ENCODE results near the gene PDK1. TPM values are rescaled to one million over a fixed set of nuclear protein-coding genes. Genes with fewer than 3 reads are reported as not detected.

Gene PDK1
- total RNA-seq = 5.6 and 6.1 TPM in 2 replicates

DNA sequence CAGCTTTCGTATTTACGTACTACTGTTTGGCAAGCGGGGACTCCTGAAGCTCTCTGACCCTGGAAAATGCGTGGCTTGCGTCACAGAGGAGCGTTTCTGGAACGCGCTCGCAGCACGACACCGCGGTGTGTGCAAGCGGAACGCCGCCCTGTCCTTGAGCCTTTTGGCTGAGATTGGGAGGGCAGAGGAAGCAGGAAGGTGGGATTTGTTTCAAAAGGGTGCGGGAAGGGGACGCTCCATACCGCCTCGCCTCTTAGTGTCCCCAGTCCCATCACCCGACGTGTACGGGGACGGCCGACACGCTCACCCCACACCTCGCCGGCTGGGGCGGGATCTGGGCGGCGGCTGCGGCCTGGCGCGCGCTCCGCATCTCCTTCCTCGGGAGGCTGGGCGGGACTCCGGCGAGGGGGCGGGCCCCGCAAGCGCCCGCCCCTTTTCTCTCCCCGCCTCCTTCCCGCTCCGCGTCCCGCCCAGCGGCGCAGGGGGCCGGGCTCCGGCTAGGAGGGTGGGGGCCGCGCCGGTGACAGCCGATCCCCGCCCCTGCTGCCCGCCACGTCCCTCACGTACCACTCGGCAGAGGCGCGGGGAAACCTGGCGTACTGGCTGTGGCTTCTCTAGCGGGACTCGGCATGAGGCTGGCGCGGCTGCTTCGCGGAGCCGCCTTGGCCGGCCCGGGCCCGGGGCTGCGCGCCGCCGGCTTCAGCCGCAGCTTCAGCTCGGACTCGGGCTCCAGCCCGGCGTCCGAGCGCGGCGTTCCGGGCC is at the start of gene PDK1:
TSS of gene PDK1 (plus strand) at position 569 of the 762 bp plus-strand sequence. CDS start at position 630, 61 bp downstream.

Other genes with a start within 250 kb of the PDK1 start
- gene ITGA6, start 128.5 kb upstream of the PDK1 start, total RNA-seq = 248 and 269 TPM in 2 replicates
- 7.2 and 12.8 TPM in 2 replicates for gene RAPGEF4, start 179.8 kb downstream of the PDK1 start, total RNA-seq